ENCODE results near the gene NEK10. TPM values are rescaled to one million over a fixed set of nuclear protein-coding genes. Genes with fewer than 3 reads are reported as not detected.
A peak's percentile ranks its signal among the peaks of the same experiment; 100 is the strongest.

Gene NEK10
- total and polyA plus RNA-seq, 2 of the 13 experiments (the other 11 are each of a cell fraction or from before 2014, with no cell fraction given), result 2.8 to 14.2 TPM

GRCh38 chr3:27353221-27353620 is 16.0 kb downstream of the NEK10 start:
- Histone ChIP-seq H3K4me2 (ENCODE audit: low read depth, low read length) (no peak overlapping the region), H3K9ac (ENCODE audit: insufficient read depth, low read depth, low read length) (no peak overlapping the region), H3K9me3 (ENCODE audit: low read length) (no peaks in the 10 kb centered on the region), H2AFZ (ENCODE audit: low read length) (no peak overlapping the region), H3K4me1 (ENCODE audit: insufficient read depth, low read length) (peaks cover 39% of the 10 kb centered on the region), H3K79me2 (ENCODE audit: insufficient read depth, low read length) (peaks cover 2% of the 10 kb centered on the region), H3K4me3 (replicated peaks in 1 of 3; ENCODE audit: insufficient read depth in 1 of 3, low read depth in 2 of 3, low read length in 3 of 3) (no peak overlapping the region), H3K36me3 (replicated peaks in 1 of 2; ENCODE audit: control insufficient read depth in 1 of 2, insufficient read depth in 2 of 2, low read length in 2 of 2) (peaks cover 0 to 4% of the 10 kb centered on the region in 2 experiments; a peak in 1 of 5 replicates), H3K27me3 (ENCODE audit: control insufficient read depth in 1 of 2, insufficient read depth in 2 of 2, low read length in 2 of 2) (no peaks in the 10 kb centered on the region), H3K27ac (ENCODE audit: extremely low read length, insufficient read depth, low read length) (no peak overlapping the region), H4K20me1 (ENCODE audit: insufficient read depth, low read length) (no peaks in the 10 kb centered on the region)
- POLR2A ChIA-PET, result no interaction called here
- DNase-seq (ENCODE audit: low spot score) (no peak), FAIRE-seq (no peak), ATAC-seq (no peak)
- 83% methylated on average over 1 of the region's 1 CpG for WGBS (ENCODE audit: low lambda C conversion rate)
- TF ChIP-seq GZF1 (CRISPR knock-in tag; IDR thresholded peaks at IDR 0.05) (no peak), CEBPB (IDR thresholded peaks at IDR 0.05; ENCODE audit: borderline replicate concordance, low read depth, low read length) (peak; percentile 67), CEBPG (CRISPR knock-in tag; IDR thresholded peaks at IDR 0.05) (peak; percentile 41; the same call in 1 of the 2 replicates), CEBPZ (IDR thresholded peaks at IDR 0.05; ENCODE audit: low read length) (no peak)
- CTCF ChIA-PET (ENCODE audit: low intra/inter-chr PET ratio, low total read pairs), result no interaction called here
- intact Hi-C loops (cut with micrococcal nuclease; ENCODE audit: unreplicated experiment) (no loop called here), in situ Hi-C loops (cut with HindIII; ENCODE audit: extremely low pct_ligation_motif_present, low pct_unique_long_range_greater_than_20kb) (no loop called here)
- BruUV-seq (replicated peaks), result no TSS peak

- intact Hi-C loops (cut with micrococcal nuclease; ENCODE audit: unreplicated experiment), result no loop called here
- CTCF ChIA-PET (ENCODE audit: low intra/inter-chr PET ratio, low total read pairs), result no interaction called here
- no peak for TF ChIP-seq PTBP1 (IDR thresholded peaks at IDR 0.05; ENCODE audit: low read depth, low read length, poor library complexity, severe bottlenecking)
- TF ChIP-seq SIN3B (IDR thresholded peaks at IDR 0.05; ENCODE audit: low read length), result no peak
- TF ChIP-seq MTF2 (CRISPR knock-in tag; IDR thresholded peaks at IDR 0.05; ENCODE audit: borderline replicate concordance), result no peak
- TF ChIP-seq ZNF558 (CRISPR knock-in tag; IDR thresholded peaks at IDR 0.05; ENCODE audit: borderline replicate concordance), result no peak
- no peak for TF ChIP-seq ZNF331 (CRISPR knock-in tag; IDR thresholded peaks at IDR 0.05)
- TF ChIP-seq ZNF598 (CRISPR knock-in tag; IDR thresholded peaks at IDR 0.05; ENCODE audit: borderline replicate concordance), result no peak
- no peak for TF ChIP-seq CREB3 (CRISPR knock-in tag; IDR thresholded peaks at IDR 0.05)
- no peak for TF ChIP-seq MIER2 (CRISPR knock-in tag; IDR thresholded peaks at IDR 0.05)
- no peak for TF ChIP-seq NPAS2 (CRISPR knock-in tag; IDR thresholded peaks at IDR 0.05; ENCODE audit: borderline replicate concordance)
- TF ChIP-seq ZBTB14 (CRISPR knock-in tag; IDR thresholded peaks at IDR 0.05), result no peak
- no peak for TF ChIP-seq ZFX (CRISPR knock-in tag; IDR thresholded peaks at IDR 0.05; ENCODE audit: low read depth)
Measured at GRCh38 chr3:27352047-27352446, 17.1 kb downstream of the NEK10 start.

More at GRCh38 chr3:27352047-27352446, 17.1 kb downstream of the NEK10 start:
- Histone ChIP-seq H4K20me1 (ENCODE audit: insufficient read depth, low read length) (no peaks in the 10 kb centered on the region), H3K4me1 (ENCODE audit: insufficient read depth, low read length) (peaks cover 28% of the 10 kb centered on the region), H3K27ac (ENCODE audit: extremely low read length, insufficient read depth, low read length) (no peak overlapping the region), H3K9me3 (ENCODE audit: low read length) (no peaks in the 10 kb centered on the region), H3K4me3 (replicated peaks in 1 of 3; ENCODE audit: insufficient read depth in 1 of 3, low read depth in 2 of 3, low read length in 3 of 3) (no peak overlapping the region), H3K9ac (ENCODE audit: insufficient read depth, low read depth, low read length) (no peak overlapping the region), H3K27me3 (ENCODE audit: control insufficient read depth in 1 of 2, insufficient read depth in 2 of 2, low read length in 2 of 2) (no peaks in the 10 kb centered on the region), H3K4me2 (ENCODE audit: low read depth, low read length) (no peak overlapping the region), H2AFZ (ENCODE audit: low read length) (no peak overlapping the region), H3K36me3 (replicated peaks in 1 of 2; ENCODE audit: control insufficient read depth in 1 of 2, insufficient read depth in 2 of 2, low read length in 2 of 2) (peaks cover 0 to 4% of the 10 kb centered on the region in 2 experiments; a peak in 1 of 5 replicates), H3K79me2 (ENCODE audit: insufficient read depth, low read length) (no peaks in the 10 kb centered on the region)
- DNase-seq (ENCODE audit: low spot score) (no peak), ATAC-seq (no peak), FAIRE-seq (no peak)
- 90% methylated on average over 3 of the region's 3 CpGs for WGBS (ENCODE audit: low lambda C conversion rate)
- BruUV-seq (replicated peaks), result no TSS peak
- in situ Hi-C loops (cut with HindIII; ENCODE audit: extremely low pct_ligation_motif_present, low pct_unique_long_range_greater_than_20kb), result no loop called here
- POLR2A ChIA-PET, result no interaction called here

All from HepG2 (cell line).